ENCODE measurements around the gene MNAT1. TPM values are rescaled to one million over a fixed set of nuclear protein-coding genes. Genes with fewer than 3 reads are reported as not detected.

Gene MNAT1
- total and polyA plus RNA-seq, 9 of the 15 experiments (the other 6 are each of a cell fraction or from before 2014, with no cell fraction given) = 37.8 to 83.3 (median 60.4) TPM

DNA sequence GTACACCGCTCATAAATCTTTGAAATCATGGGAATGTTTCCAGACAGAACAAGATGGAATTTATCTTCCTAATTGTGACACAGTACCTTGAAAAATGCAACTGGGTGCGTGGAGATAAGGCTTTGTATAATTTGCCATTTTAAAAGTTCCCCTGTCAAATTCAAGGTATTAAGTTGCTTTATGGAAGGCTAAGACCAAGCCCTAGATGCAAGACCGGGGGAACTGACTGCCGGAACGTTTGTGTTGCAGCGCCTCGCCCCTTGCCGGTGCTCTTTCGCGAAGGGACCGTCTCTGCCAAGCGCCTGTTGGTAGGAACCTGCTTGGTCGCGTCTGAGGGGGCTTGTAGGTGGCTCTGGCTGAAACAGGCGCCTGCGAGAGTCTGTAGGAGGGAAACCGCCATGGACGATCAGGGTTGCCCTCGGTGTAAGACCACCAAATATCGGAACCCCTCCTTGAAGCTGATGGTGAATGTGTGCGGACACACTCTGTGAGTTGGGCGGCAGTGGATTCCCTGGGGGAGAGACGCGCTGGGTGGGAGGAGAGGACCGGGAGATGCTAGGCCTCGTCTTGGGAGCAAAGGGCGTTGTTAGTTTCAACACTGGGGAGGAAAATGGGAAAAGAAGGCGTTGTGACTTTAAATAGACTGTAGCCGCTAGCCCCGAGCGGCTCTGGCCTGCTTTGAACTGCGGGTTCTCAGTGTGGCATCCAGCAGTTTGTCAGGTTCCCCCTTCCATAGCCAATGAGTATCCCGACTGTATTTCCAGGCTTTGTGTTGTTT, at the start of gene MNAT1 (continued):
- TF ChIP-seq CREB3L1 (IDR thresholded peaks at IDR 0.05; ENCODE audit: borderline replicate concordance, low read depth) (0 out of 2 replicates have a peak, but pooled peaks have one; percentile 47), ZNF165 (CRISPR knock-in tag; IDR thresholded peaks at IDR 0.05; ENCODE audit: borderline replicate concordance) (no peak), CHD2 (IDR thresholded peaks at IDR 0.05; ENCODE audit: low read depth, low read length) (no peak), TAF1 (IDR thresholded peaks at IDR 0.05; ENCODE audit: control insufficient read depth, extremely low read depth, insufficient read depth, low read length, severe bottlenecking) (peak; percentile 100), CTBP1 (IDR thresholded peaks at IDR 0.05; ENCODE audit: borderline replicate concordance) (peak; percentile 61; the same call in 1 of the 2 replicates), SAFB2 (IDR thresholded peaks at IDR 0.05; ENCODE audit: borderline replicate concordance, low read depth, low read length, severe bottlenecking) (no peak), RBFOX2 (IDR thresholded peaks at IDR 0.05; ENCODE audit: low read depth, low read length) (peak; percentile 86), SIN3B (IDR thresholded peaks at IDR 0.05; ENCODE audit: low read depth) (peak; percentile 90), MYC (IDR thresholded peaks at IDR 0.05; ENCODE audit: low read depth, low read length) (peak; percentile 27; the same call in 1 of the 2 replicates), MYC (CRISPR knock-in tag; IDR thresholded peaks at IDR 0.05; ENCODE audit: borderline replicate concordance, low read depth) (no peak), ZBTB34 (CRISPR knock-in tag; IDR thresholded peaks at IDR 0.05) (no peak), BACH1 (tag; IDR thresholded peaks at IDR 0.05) (no peak), STAT6 (CRISPR knock-in tag; IDR thresholded peaks at IDR 0.05) (no peak), NFE2L1 (tag; IDR thresholded peaks at IDR 0.05; ENCODE audit: borderline replicate concordance, low read depth) (no peak), PHTF2 (CRISPR knock-in tag; IDR thresholded peaks at IDR 0.05) (no peak), MBD2 (IDR thresholded peaks at IDR 0.05; ENCODE audit: borderline replicate concordance, low read depth) (peak; percentile 65; the same call in 1 of the 2 replicates), ZBED1 (IDR thresholded peaks at IDR 0.05) (no peak)
- TF ChIP-seq, protein P1, sequence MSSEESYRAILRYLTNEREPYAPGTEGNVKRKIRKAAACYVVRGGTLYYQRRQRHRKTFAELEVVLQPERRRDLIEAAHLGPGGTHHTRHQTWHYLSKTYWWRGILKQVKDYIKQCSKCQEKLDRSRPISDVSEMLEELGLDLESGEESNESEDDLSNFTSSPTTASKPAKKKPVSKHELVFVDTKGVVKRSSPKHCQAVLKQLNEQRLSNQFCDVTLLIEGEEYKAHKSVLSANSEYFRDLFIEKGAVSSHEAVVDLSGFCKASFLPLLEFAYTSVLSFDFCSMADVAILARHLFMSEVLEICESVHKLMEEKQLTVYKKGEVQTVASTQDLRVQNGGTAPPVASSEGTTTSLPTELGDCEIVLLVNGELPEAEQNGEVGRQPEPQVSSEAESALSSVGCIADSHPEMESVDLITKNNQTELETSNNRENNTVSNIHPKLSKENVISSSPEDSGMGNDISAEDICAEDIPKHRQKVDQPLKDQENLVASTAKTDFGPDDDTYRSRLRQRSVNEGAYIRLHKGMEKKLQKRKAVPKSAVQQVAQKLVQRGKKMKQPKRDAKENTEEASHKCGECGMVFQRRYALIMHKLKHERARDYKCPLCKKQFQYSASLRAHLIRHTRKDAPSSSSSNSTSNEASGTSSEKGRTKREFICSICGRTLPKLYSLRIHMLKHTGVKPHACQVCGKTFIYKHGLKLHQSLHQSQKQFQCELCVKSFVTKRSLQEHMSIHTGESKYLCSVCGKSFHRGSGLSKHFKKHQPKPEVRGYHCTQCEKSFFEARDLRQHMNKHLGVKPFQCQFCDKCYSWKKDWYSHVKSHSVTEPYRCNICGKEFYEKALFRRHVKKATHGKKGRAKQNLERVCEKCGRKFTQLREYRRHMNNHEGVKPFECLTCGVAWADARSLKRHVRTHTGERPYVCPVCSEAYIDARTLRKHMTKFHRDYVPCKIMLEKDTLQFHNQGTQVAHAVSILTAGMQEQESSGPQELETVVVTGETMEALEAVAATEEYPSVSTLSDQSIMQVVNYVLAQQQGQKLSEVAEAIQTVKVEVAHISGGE (CRISPR knock-in tag; IDR thresholded peaks at IDR 0.05) = peak; percentile 94 to 99 (median 99)

All from K562 (cell line).